HepG2 (cell line): Measurements from ENCODE around the gene AIDA. TPM values are rescaled to one million over a fixed set of nuclear protein-coding genes. Genes with fewer than 3 reads are reported as not detected.

Experiments
- ATAC-seq: fragments of 200-7000 bp; cut with Tn5 transposase; 3 replicates; pipeline ENCODE4 v1.9.1; 2020; ENCODE audit warnings: mild to moderate bottlenecking, moderate library complexity
- BruUV-seq: library from RNA; stranded (reverse); fragments of 400-500 nt; replicated peaks from 2 replicates; lab custom pipeline; 2021; lab: Mats Ljungman, UMichigan
- CTCF ChIA-PET: fragments of 300-600 bp; formaldehyde crosslinking; extraction: SDS; loops from one replicate; lab custom pipeline; 2021; ENCODE audit warnings: low total read pairs, inconsistent platforms, low intra/inter-chr PET ratio; lab: Yijun Ruan, JAX
- POLR2A ChIA-PET: fragments of 350-600 bp; sonication (Branson Sonifier 250); formaldehyde crosslinking; loops from one replicate; lab custom pipeline; 2020; ENCODE audit warnings: antibody characterized with exemption, inconsistent platforms; lab: Yijun Ruan, JAX
- DNase-seq: peaks from one replicate; pipeline ENCODE4 v3.0.0-alpha.2; 2015; ENCODE audit warnings: low spot score
- FAIRE-seq: peaks from 3 replicates; lab custom pipeline; 2011; peaks lifted over from hg19 to GRCh38; lab: Jason Lieb, UNC
- H2AFZ ChIP-seq: one replicate; pipeline ENCODE4 v1.6.1; 2011; ENCODE audit warnings: low read length, inconsistent platforms
- H3K27ac ChIP-seq: fragments of 300-600 bp; 3 replicates; pipeline ENCODE4 v1.8.0; 2011; ENCODE audit warnings: mixed run types, mild to moderate bottlenecking, mixed read lengths, low read length, inconsistent platforms; ENCODE audit not compliant: insufficient read depth; ENCODE audit errors: extremely low read length
- H3K27me3 ChIP-seq, 2 experiments: fragments of 200-600 bp in 1 of 2; 2 replicates in 1 of 2; 3 replicates in 1 of 2; pipeline versions ENCODE4 v1.6.0 to v1.8.0; 2011; ENCODE audit warnings: low read length in 2 of 2, mild to moderate bottlenecking in 2 of 2, moderate library complexity in 2 of 2, inconsistent platforms in 1 of 2; ENCODE audit not compliant: insufficient read depth in 2 of 2, control insufficient read depth in 1 of 2
- H3K36me3 ChIP-seq, 2 experiments: fragments of 200-600 bp in 1 of 2; replicated peaks in 1 of 2; 2 replicates in 1 of 2; 3 replicates in 1 of 2; pipeline versions ENCODE4 v1.5.1 to v1.8.0; 2011; ENCODE audit warnings: low read length in 2 of 2, inconsistent platforms in 1 of 2; ENCODE audit not compliant: insufficient read depth in 2 of 2, control insufficient read depth in 1 of 2
- H3K4me1 ChIP-seq: 2 replicates; pipeline ENCODE4 v1.5.1; 2012; ENCODE audit warnings: low read length, inconsistent platforms; ENCODE audit not compliant: insufficient read depth
- H3K4me2 ChIP-seq: 2 replicates; pipeline ENCODE4 v1.6.0; 2011; ENCODE audit warnings: low read depth, low read length, inconsistent platforms
- H3K4me3 ChIP-seq, 3 experiments: fragments of 200-600 bp in 1 of 3; sonication (generic), shearing (Covaris generic) in 1 of 3; replicated peaks in 1 of 3; 2 replicates each; pipeline ENCODE4 v1.5.1; 2011 to 2016; ENCODE audit warnings: low read length in 3 of 3, inconsistent platforms in 2 of 3, low read depth in 2 of 3, mild to moderate bottlenecking in 2 of 3, control low read depth in 1 of 3, mixed read lengths in 1 of 3; ENCODE audit not compliant: insufficient read depth in 1 of 3
- H3K79me2 ChIP-seq: one replicate; pipeline ENCODE4 v1.6.1; 2011; ENCODE audit warnings: low read length, inconsistent platforms; ENCODE audit not compliant: insufficient read depth
- H3K9ac ChIP-seq: 2 replicates; pipeline ENCODE4 v1.6.0; 2011; ENCODE audit warnings: mild to moderate bottlenecking, low read depth, low read length, inconsistent platforms; ENCODE audit not compliant: insufficient read depth
- H3K9me3 ChIP-seq: 2 replicates; pipeline ENCODE4 v1.5.1; 2012; ENCODE audit warnings: mild to moderate bottlenecking, low read length
- H4K20me1 ChIP-seq: 2 replicates; pipeline ENCODE4 v1.6.0; 2011; ENCODE audit warnings: inconsistent platforms, mild to moderate bottlenecking, low read length, moderate library complexity; ENCODE audit not compliant: insufficient read depth
- HOXA7 ChIP-seq: sonication (generic); formaldehyde crosslinking; IDR thresholded peaks from 2 replicates; pipeline ENCODE4 v1.8.1; 2022; ENCODE audit warnings: mild to moderate bottlenecking, missing genetic modification reagents, moderate library complexity
- MBNL3 ChIP-seq: fragments of 250-450 bp; sonication (Bioruptor Pico); conservative IDR thresholded peaks from 2 replicates; pipeline ENCODE4 v1.8.0; 2022; ENCODE audit warnings: mild to moderate bottlenecking, inconsistent platforms
- MZF1 ChIP-seq: sonication (generic); formaldehyde crosslinking; IDR thresholded peaks from 2 replicates; pipeline ENCODE4 v1.8.1; 2023; ENCODE audit warnings: mild to moderate bottlenecking, missing genetic modification reagents, borderline replicate concordance
- NFKB2 ChIP-seq: sonication (generic); formaldehyde crosslinking; IDR thresholded peaks from 2 replicates; pipeline ENCODE4 v1.4.0; 2020; ENCODE audit warnings: missing genetic modification reagents, borderline replicate concordance
- RFX1 ChIP-seq: fragments of 450-650 bp; IDR thresholded peaks from 2 replicates; pipeline ENCODE4 v1.6.1; 2017
- ZFX ChIP-seq: sonication (generic); formaldehyde crosslinking; IDR thresholded peaks from 2 replicates; pipeline ENCODE4 v1.4.0; 2020; ENCODE audit warnings: mild to moderate bottlenecking, low read depth, missing genetic modification reagents, moderate library complexity
- ZNF17 ChIP-seq: sonication (generic); formaldehyde crosslinking; IDR thresholded peaks from 2 replicates; pipeline ENCODE4 v1.5.0; 2020; ENCODE audit warnings: mild to moderate bottlenecking, missing genetic modification reagents
- ZNF3 ChIP-seq: IDR thresholded peaks from 2 replicates; pipeline ENCODE4 v1.7.0; 2017; ENCODE audit warnings: inconsistent platforms
- ZNF703 ChIP-seq: sonication (generic); formaldehyde crosslinking; IDR thresholded peaks from 2 replicates; pipeline ENCODE4 v1.5.1; 2020; ENCODE audit warnings: missing genetic modification reagents, mild to moderate bottlenecking, moderate library complexity, borderline replicate concordance
- WGBS: methylation state at CpG from one replicate; pipeline ENCODE4 v1.1.6; 2017; ENCODE audit warnings: low lambda C conversion rate; 5-methylcytosine and 5-hydroxymethylcytosine counted together
- in situ Hi-C: cut with HindIII; loops from 2 replicates; pipeline ENCODE4 v1.10.0; 2017; ENCODE audit warnings: low pct_unique_long_range_greater_than_20kb; ENCODE audit not compliant: extremely low pct_ligation_motif_present
- intact Hi-C: fragments of 100-400 bp; cut with micrococcal nuclease; formaldehyde crosslinking; loops from one replicate; pipeline ENCODE4 v1.10.0; 2022; ENCODE audit not compliant: unreplicated experiment
- polyA plus RNA-seq, 8 experiments: library from polyadenylated mRNA; depleted of rRNA in 3 of 8; stranded (reverse) in 7 of 8; unstranded in 1 of 8; fragments of >200 nt; fragmentation: Illumina TruSeq in 4 of 8; extraction: Trizol in 4 of 8; gene quantifications; 2 replicates each; pipeline versions ENCODE4 v1.2.1 to v1.2.3, GENCODE V29; 2011 to 2016; ENCODE audit warnings: low read depth in 4 of 8, missing spikeins in 1 of 8, mixed read lengths in 1 of 8; ENCODE audit not compliant: insufficient read depth in 1 of 8
- total RNA-seq, 5 experiments: library from RNA; depleted of rRNA; stranded (reverse); fragments of >200 nt; fragmentation: Illumina TruSeq; extraction: Trizol; gene quantifications; 2 replicates each; pipeline ENCODE4 v1.2.3, GENCODE V29; 2016; ENCODE audit warnings: low read depth in 1 of 5
- TF ChIP-seq, protein P1 (sequence below): sonication (generic); formaldehyde crosslinking; IDR thresholded peaks from 2 replicates; pipeline ENCODE4 v1.4.0; 2020; ENCODE audit warnings: mild to moderate bottlenecking, missing genetic modification reagents, borderline replicate concordance
- TF ChIP-seq, protein P2 (sequence below): sonication (generic); formaldehyde crosslinking; IDR thresholded peaks from 2 replicates; pipeline ENCODE4 v1.4.0; 2020; ENCODE audit warnings: missing genetic modification reagents
- TF ChIP-seq, protein P3 (sequence below): sonication (generic); formaldehyde crosslinking; IDR thresholded peaks from 2 replicates; pipeline ENCODE4 v1.8.0; 2022; ENCODE audit warnings: missing genetic modification reagents, mild to moderate bottlenecking, inconsistent platforms, borderline replicate concordance

Gene AIDA
- total and polyA plus RNA-seq, 2 of the 13 experiments (the other 11 are each of a cell fraction or from before 2014, with no cell fraction given), result 17.5 to 35.4 TPM

DNA sequence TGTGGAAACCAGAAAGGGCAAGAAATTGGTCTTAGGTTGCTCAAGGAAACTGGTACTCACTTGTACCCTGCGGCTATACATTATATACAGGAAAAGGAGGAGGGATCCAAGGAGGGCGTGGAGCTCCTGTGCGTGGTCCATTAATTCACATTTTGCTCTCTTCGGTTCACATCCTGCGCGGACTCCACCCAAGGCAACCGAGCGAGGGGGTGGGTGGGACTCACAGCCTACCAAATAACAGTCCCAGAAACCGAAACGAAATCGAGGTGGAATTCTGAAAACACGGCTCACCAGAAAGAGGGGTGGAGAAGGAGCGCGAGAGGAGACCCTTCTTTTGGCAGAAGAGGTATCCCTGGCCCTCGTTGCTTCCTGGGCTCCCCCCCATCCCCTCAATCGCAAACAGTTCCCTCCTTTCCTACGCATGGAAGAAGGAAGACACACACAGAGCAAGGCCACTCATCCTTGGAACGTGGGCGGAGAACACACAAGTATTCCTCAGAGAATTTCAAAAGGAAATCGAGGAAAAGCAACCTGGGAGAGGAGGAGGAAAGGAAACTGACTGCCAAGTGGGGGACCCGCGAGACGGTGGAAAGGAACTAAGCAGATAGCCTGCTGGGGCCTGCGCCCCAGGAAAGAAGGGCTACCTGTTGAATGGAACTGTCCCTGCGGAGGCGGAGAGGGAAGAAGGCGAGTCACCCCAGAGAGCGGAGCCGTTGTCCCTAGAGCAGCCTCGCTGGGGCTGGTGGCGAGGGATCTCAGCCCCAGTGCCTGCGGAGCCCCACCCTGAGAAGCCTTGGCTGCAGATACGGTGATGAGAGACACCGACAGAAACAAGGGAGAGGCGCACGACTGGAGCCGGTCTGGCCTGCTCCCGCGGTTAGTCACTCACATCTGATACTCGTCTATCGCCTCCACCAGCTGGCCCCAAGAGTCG is 705 bp downstream of the AIDA start (continued):
- TF ChIP-seq, protein P1, sequence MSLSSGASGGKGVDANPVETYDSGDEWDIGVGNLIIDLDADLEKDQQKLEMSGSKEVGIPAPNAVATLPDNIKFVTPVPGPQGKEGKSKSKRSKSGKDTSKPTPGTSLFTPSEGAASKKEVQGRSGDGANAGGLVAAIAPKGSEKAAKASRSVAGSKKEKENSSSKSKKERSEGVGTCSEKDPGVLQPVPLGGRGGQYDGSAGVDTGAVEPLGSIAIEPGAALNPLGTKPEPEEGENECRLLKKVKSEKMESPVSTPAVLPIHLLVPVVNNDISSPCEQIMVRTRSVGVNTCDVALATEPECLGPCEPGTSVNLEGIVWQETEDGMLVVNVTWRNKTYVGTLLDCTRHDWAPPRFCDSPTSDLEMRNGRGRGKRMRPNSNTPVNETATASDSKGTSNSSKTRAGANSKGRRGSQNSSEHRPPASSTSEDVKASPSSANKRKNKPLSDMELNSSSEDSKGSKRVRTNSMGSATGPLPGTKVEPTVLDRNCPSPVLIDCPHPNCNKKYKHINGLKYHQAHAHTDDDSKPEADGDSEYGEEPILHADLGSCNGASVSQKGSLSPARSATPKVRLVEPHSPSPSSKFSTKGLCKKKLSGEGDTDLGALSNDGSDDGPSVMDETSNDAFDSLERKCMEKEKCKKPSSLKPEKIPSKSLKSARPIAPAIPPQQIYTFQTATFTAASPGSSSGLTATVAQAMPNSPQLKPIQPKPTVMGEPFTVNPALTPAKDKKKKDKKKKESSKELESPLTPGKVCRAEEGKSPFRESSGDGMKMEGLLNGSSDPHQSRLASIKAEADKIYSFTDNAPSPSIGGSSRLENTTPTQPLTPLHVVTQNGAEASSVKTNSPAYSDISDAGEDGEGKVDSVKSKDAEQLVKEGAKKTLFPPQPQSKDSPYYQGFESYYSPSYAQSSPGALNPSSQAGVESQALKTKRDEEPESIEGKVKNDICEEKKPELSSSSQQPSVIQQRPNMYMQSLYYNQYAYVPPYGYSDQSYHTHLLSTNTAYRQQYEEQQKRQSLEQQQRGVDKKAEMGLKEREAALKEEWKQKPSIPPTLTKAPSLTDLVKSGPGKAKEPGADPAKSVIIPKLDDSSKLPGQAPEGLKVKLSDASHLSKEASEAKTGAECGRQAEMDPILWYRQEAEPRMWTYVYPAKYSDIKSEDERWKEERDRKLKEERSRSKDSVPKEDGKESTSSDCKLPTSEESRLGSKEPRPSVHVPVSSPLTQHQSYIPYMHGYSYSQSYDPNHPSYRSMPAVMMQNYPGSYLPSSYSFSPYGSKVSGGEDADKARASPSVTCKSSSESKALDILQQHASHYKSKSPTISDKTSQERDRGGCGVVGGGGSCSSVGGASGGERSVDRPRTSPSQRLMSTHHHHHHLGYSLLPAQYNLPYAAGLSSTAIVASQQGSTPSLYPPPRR (CRISPR knock-in tag), result no peak
- TF ChIP-seq RFX1, result no peak
- TF ChIP-seq ZNF3 (CRISPR knock-in tag), result no peak
- no peak for TF ChIP-seq NFKB2
- peak; percentile 53 for TF ChIP-seq ZFX (CRISPR knock-in tag)
- TF ChIP-seq, all 625 proteins: peak for 19

DNA sequence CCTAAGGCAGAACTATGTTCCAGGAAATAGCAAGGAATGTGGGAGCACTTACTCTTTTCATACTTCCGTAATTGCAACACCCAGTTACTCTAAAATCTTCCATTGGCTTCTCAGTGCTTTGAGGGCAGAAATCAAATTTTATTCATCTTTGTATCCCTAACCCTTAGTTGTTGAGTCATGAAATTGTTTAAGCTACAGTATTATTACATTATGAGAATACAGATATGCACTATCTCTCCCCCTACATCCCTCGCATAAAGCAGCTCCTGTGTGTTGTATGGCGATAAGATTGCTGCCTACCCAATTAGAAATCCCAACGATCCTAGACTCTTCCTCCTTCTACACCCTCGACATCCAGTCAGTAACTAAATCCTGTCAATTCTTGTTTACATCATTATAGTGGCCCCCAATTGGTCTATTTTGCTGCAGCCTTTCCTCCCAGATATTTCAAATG is 2.6 kb downstream of the AIDA start:
- CTCF ChIA-PET, result no interaction called here
- Histone ChIP-seq H3K27ac (no peak overlapping the region), H3K4me3 (no peak overlapping the region; a peak in 1 of 6 replicates)
- TF ChIP-seq ZNF17 (CRISPR knock-in tag), result no peak
- TF ChIP-seq MZF1 (CRISPR knock-in tag), result no peak
- no peak for TF ChIP-seq MBNL3 (CRISPR knock-in tag)
- TF ChIP-seq, protein P2, sequence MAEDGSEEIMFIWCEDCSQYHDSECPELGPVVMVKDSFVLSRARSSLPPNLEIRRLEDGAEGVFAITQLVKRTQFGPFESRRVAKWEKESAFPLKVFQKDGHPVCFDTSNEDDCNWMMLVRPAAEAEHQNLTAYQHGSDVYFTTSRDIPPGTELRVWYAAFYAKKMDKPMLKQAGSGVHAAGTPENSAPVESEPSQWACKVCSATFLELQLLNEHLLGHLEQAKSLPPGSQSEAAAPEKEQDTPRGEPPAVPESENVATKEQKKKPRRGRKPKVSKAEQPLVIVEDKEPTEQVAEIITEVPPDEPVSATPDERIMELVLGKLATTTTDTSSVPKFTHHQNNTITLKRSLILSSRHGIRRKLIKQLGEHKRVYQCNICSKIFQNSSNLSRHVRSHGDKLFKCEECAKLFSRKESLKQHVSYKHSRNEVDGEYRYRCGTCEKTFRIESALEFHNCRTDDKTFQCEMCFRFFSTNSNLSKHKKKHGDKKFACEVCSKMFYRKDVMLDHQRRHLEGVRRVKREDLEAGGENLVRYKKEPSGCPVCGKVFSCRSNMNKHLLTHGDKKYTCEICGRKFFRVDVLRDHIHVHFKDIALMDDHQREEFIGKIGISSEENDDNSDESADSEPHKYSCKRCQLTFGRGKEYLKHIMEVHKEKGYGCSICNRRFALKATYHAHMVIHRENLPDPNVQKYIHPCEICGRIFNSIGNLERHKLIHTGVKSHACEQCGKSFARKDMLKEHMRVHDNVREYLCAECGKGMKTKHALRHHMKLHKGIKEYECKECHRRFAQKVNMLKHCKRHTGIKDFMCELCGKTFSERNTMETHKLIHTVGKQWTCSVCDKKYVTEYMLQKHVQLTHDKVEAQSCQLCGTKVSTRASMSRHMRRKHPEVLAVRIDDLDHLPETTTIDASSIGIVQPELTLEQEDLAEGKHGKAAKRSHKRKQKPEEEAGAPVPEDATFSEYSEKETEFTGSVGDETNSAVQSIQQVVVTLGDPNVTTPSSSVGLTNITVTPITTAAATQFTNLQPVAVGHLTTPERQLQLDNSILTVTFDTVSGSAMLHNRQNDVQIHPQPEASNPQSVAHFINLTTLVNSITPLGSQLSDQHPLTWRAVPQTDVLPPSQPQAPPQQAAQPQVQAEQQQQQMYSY (CRISPR knock-in tag), result no peak
- no peak for TF ChIP-seq HOXA7
- no peak for TF ChIP-seq ZNF703 (CRISPR knock-in tag)
- TF ChIP-seq, protein P3, sequence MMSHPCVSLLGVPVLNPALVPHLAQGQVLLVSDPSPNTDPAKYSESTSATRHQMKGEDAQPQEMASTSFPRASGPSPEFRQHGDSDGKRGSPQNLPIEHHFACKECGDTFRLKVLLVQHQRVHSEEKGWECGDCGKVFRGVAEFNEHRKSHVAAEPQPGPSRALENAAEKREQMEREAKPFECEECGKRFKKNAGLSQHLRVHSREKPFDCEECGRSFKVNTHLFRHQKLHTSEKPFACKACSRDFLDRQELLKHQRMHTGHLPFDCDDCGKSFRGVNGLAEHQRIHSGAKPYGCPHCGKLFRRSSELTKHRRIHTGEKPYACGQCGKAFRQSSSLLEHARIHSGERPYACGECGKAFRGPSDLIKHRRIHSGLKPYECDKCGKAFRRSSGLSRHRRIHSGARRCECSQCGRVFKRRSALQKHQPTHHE (CRISPR knock-in tag), result no peak

More for the DNA sequence above, 2.6 kb downstream of the AIDA start:
- in situ Hi-C loops, result loop anchor here (10.0 kb wide), 1 partner anchor 245 kb away; no protein-coding TSS in a partner anchor
- no peak overlapping the region for H2AFZ ChIP-seq
- no peaks in the 10 kb centered on the region for H3K9me3 ChIP-seq
- FAIRE-seq, result no peak
- peaks cover 51% of the 10 kb centered on the region for H3K79me2 ChIP-seq
- POLR2A ChIA-PET, result no interaction called here
- no peak for DNase-seq
- no TSS peak for BruUV-seq
- H3K36me3 ChIP-seq, result no peaks in the 10 kb centered on the region
- ATAC-seq, result no peak
- WGBS, result 97% methylated on average over 5 of the region's 5 CpGs
- H3K27me3 ChIP-seq, result no peaks in the 10 kb centered on the region; a peak in 2 of 5 replicates
- intact Hi-C loops, result no loop called here
- H3K4me2 ChIP-seq, result no peak overlapping the region
- H3K9ac ChIP-seq, result no peak overlapping the region
- no peaks in the 10 kb centered on the region for H4K20me1 ChIP-seq
- H3K4me1 ChIP-seq, result peaks cover 27% of the 10 kb centered on the region
